OCI-LY7 (cell line): ENCODE results near the gene PSMB11. TPM values are rescaled to one million over a fixed set of nuclear protein-coding genes. Genes with fewer than 3 reads are reported as not detected.

ENCODE experiments used
- BruUV-seq: library from RNA; stranded (reverse); fragments of 400-500 nt; replicated peaks from 2 replicates; lab custom pipeline; 2021; lab: Mats Ljungman, UMichigan
- CTCF ChIA-PET: fragments of 300-600 bp; sonication (Branson Sonifier 250); formaldehyde crosslinking; loops from one replicate; lab custom pipeline; 2022; ENCODE audit warnings: antibody characterized with exemption; ENCODE audit not compliant: unreplicated experiment; lab: Charles Lee
- POLR2A ChIA-PET: fragments of 300-600 bp; sonication (Branson Sonifier 250); formaldehyde crosslinking; loops from one replicate; lab custom pipeline; 2022; ENCODE audit warnings: antibody characterized with exemption; lab: Charles Lee
- DNase-seq: peaks from one replicate; pipeline ENCODE4 v3.0.0-alpha.2; 2015; ENCODE audit warnings: low spot score
- H2AFZ ChIP-seq: fragments of 200-600 bp; sonication (generic), shearing (Covaris generic); 2 replicates; pipeline ENCODE4 v1.6.1; 2014; ENCODE audit warnings: mild to moderate bottlenecking, antibody characterized with exemption, low read length, moderate library complexity
- H3K27ac ChIP-seq: fragments of 200-600 bp; sonication (generic); 2 replicates; pipeline ENCODE4 v1.5.1; 2014; ENCODE audit warnings: mixed run types, low read depth, mild to moderate bottlenecking, moderate library complexity, low read length, inconsistent platforms; ENCODE audit not compliant: poor library complexity, severe bottlenecking
- H3K36me3 ChIP-seq: fragments of 200-600 bp; sonication (generic); 2 replicates; pipeline ENCODE4 v1.6.1; 2014; ENCODE audit warnings: mild to moderate bottlenecking, antibody characterized with exemption, low read length, moderate library complexity, mixed read lengths; ENCODE audit not compliant: insufficient read depth
- H3K4me1 ChIP-seq: fragments of 200-600 bp; sonication (generic); 2 replicates; pipeline ENCODE4 v1.5.1; 2014; ENCODE audit warnings: mild to moderate bottlenecking, low read length; ENCODE audit not compliant: insufficient read depth, poor library complexity, severe bottlenecking
- H3K4me2 ChIP-seq: fragments of 200-600 bp; sonication (generic); 2 replicates; pipeline ENCODE4 v1.6.1; 2014; ENCODE audit warnings: mild to moderate bottlenecking, low read length
- H3K4me3 ChIP-seq: fragments of 200-600 bp; sonication (generic); 2 replicates; pipeline ENCODE4 v1.5.1; 2014; ENCODE audit warnings: mild to moderate bottlenecking, low read depth, low read length; ENCODE audit not compliant: poor library complexity, severe bottlenecking
- H3K79me2 ChIP-seq: fragments of 200-600 bp; sonication (generic); 2 replicates; pipeline ENCODE4 v1.6.1; 2016; ENCODE audit warnings: low read depth, mild to moderate bottlenecking, low read length, moderate library complexity, mixed read lengths; ENCODE audit not compliant: insufficient read depth
- H3K9me2 ChIP-seq: fragments of 200-600 bp; sonication (generic); 2 replicates; pipeline ENCODE4 v1.6.1; 2016; ENCODE audit warnings: mild to moderate bottlenecking, low read length, mixed read lengths; ENCODE audit not compliant: insufficient read depth
- H3K9me3 ChIP-seq: fragments of 200-600 bp; sonication (generic); 2 replicates; pipeline ENCODE4 v1.6.1; 2014; ENCODE audit warnings: mild to moderate bottlenecking, mixed run types, low read length, mixed read lengths
- H4K20me1 ChIP-seq: fragments of 200-600 bp; sonication (generic); 2 replicates; pipeline ENCODE4 v1.6.1; 2014; ENCODE audit warnings: mild to moderate bottlenecking, antibody characterized with exemption, low read length, moderate library complexity, mixed read lengths; ENCODE audit not compliant: insufficient read depth
- EZH2phosphoT487 ChIP-seq: fragments of 200-600 bp; sonication (generic); IDR thresholded peaks from 2 replicates; pipeline ENCODE4 v1.6.1; 2018; ENCODE audit warnings: low read depth, borderline replicate concordance, mild to moderate bottlenecking, mixed run types, antibody characterized with exemption, low read length, moderate library complexity, mixed read lengths
- intact Hi-C: fragments of 100-400 bp; cut with micrococcal nuclease; formaldehyde crosslinking; loops from one replicate; pipeline ENCODE4 v1.10.0; 2022; ENCODE audit not compliant: unreplicated experiment
- total RNA-seq, 2 experiments: library from RNA; depleted of rRNA in 1 of 2; stranded (reverse); fragments of >200 nt in 1 of 2; shearing (Covaris generic) in 1 of 2; gene quantifications; 2 replicates each; pipeline ENCODE4 v1.2.3, GENCODE V29; 2014 to 2022
- TF ChIP-seq, protein P1 (sequence below): fragments of 200-600 bp; sonication (generic); conservative IDR thresholded peaks from 2 replicates; pipeline ENCODE4 v1.5.1; 2014; ENCODE audit warnings: mild to moderate bottlenecking, antibody characterized with exemption, low read length, moderate library complexity, mixed read lengths

PSMB11 gene
- total RNA-seq, 2 experiments from 2014 or later: not detected

DNA sequence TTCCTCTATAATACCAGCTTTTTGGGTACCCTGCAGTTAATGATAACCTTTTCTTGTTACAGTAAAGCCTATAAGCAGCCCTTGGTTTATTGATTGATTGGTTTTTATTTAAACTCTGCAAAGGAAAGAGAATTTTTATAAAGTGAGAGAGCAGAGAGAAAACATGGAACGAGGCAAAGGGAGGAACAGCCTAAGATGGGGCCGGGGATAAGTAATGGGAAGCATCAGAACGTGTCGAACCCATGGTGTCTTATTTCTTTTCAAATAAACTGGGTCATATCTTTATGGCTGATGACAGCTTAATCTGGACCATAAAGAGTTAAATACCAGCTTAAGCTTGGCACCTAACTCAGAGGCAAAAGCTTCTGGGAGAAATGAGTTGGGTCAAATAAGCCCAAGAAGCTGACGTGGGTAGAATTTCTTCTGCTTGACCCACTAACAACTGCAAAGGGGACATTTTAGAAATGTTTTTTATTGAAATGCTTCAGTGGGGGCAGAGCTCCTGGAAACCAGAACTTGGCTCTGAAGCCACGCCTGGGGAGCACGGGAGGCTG lies 20.0 kb upstream of the PSMB11 start:
- Histone ChIP-seq H3K27ac (no peak overlapping the region), H3K9me3 (no peaks in the 10 kb centered on the region), H3K9me2 (no peaks in the 10 kb centered on the region), H3K4me3 (no peak overlapping the region), H3K79me2 (no peaks in the 10 kb centered on the region), H2AFZ (no peak overlapping the region), H3K4me1 (no peaks in the 10 kb centered on the region), H4K20me1 (no peaks in the 10 kb centered on the region), H3K36me3 (peaks cover 21% of the 10 kb centered on the region), H3K4me2 (no peak overlapping the region)
- BruUV-seq: no TSS peak
- POLR2A ChIA-PET: interaction anchor here (0.8 kb wide), 1 partner anchor 12 kb away, joined by 3 read pairs; no protein-coding TSS in a partner anchor
- TF ChIP-seq, protein P1, sequence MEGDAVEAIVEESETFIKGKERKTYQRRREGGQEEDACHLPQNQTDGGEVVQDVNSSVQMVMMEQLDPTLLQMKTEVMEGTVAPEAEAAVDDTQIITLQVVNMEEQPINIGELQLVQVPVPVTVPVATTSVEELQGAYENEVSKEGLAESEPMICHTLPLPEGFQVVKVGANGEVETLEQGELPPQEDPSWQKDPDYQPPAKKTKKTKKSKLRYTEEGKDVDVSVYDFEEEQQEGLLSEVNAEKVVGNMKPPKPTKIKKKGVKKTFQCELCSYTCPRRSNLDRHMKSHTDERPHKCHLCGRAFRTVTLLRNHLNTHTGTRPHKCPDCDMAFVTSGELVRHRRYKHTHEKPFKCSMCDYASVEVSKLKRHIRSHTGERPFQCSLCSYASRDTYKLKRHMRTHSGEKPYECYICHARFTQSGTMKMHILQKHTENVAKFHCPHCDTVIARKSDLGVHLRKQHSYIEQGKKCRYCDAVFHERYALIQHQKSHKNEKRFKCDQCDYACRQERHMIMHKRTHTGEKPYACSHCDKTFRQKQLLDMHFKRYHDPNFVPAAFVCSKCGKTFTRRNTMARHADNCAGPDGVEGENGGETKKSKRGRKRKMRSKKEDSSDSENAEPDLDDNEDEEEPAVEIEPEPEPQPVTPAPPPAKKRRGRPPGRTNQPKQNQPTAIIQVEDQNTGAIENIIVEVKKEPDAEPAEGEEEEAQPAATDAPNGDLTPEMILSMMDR: no peak
- no peak for TF ChIP-seq EZH2phosphoT487
- intact Hi-C loops: no loop called here
- CTCF ChIA-PET: interaction anchor here (0.6 kb wide), 1 partner anchor 36 kb away, joined by 8 read pairs; no protein-coding TSS in a partner anchor
- no peak for DNase-seq

DNA sequence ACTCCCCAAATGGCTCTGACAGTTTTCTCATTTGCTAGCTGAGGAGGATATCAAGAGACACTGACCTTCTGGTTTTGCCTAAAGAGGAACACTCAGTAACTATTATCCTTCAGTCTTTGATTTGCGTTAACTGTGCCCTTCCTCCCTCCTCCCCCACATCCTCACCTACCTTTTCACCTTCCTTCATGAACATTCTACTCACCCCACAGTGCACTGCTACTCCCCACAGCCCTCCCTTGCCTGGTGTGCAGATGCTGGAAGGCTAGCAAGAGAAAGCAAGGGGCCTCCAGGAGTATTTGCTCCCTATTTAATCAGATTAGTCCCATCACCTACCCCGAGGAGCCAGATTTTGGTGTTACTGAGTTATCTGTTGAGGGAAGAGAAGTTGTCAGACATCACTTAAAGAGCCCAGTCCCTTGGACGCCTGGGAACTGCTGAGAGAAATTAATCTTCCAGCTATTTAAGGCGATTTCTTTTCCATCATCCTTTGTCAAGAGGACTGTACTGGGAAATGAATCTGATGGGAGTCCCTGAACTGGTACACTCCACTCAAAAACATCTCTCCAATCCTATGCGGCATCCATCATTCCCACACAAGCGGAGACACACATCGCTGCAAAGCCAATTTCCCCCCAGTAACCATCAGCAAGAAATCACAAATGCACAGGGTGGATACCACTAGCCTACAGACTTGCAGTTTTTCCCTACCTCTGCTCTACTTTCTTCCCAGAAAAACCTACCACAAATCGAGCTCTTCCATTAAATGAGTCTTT lies 18.8 kb upstream of the PSMB11 start:
- Histone ChIP-seq H3K4me1 (no peaks in the 10 kb centered on the region), H3K36me3 (peaks cover 29% of the 10 kb centered on the region), H3K4me3 (no peak overlapping the region), H3K4me2 (no peak overlapping the region), H3K79me2 (peaks cover 1% of the 10 kb centered on the region; the same call in 1 of the 2 replicates), H3K9me2 (no peaks in the 10 kb centered on the region), H4K20me1 (no peaks in the 10 kb centered on the region), H3K27ac (no peak overlapping the region), H2AFZ (no peak overlapping the region), H3K9me3 (no peaks in the 10 kb centered on the region)
- ChIA-PET CTCF (no interaction called here), POLR2A (interaction anchor here (0.6 to 1.9 kb wide), 9 partner anchors 11 to 459 kb away, joined by 3 to 9 read pairs (median 3); partner anchors contain the start of gene PSMB5)
- TF ChIP-seq EZH2phosphoT487: no peak
- TF ChIP-seq, protein P1: no peak
- no peak for DNase-seq
- intact Hi-C loops: no loop called here
- no TSS peak for BruUV-seq

DNA sequence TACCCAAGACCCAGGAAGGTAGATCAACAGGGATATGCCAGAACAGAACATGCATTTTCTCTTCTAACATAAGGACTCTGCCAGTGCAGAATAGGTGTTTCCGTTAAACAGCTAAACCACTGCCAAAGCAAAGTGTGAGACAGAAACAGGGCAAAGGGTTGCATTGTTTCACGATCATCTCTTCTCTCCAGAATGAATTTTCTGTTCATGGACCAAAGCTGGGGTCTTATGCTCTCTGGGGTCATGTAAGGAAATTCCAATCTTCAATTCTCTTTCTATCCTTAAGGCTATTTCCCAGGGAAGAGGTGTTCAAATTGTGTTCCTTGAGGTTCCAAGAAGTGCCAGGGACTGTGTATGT lies 18.2 kb upstream of the PSMB11 start:
- Histone ChIP-seq H3K36me3 (peaks cover 33% of the 10 kb centered on the region), H3K27ac (no peak overlapping the region), H4K20me1 (0 out of 2 replicates have a peak, but pooled peaks cover 3% of the 10 kb centered on the region), H2AFZ (no peak overlapping the region), H3K79me2 (peaks cover 7% of the 10 kb centered on the region; the same call in 1 of the 2 replicates), H3K4me1 (no peaks in the 10 kb centered on the region), H3K9me3 (no peaks in the 10 kb centered on the region), H3K4me3 (no peak overlapping the region), H3K4me2 (no peak overlapping the region), H3K9me2 (no peaks in the 10 kb centered on the region)
- DNase-seq: no peak
- POLR2A ChIA-PET: interaction anchor here (0.6 to 1.9 kb wide), 9 partner anchors 10 to 460 kb away, joined by 3 to 9 read pairs (median 3); partner anchors contain the start of gene PSMB5
- intact Hi-C loops: no loop called here
- BruUV-seq: no TSS peak
- no peak for TF ChIP-seq EZH2phosphoT487
- TF ChIP-seq, protein P1: no peak
- CTCF ChIA-PET: no interaction called here
